Fibroblast of lung (primary cell): ENCODE data around the gene TEX13B. TPM values are rescaled to one million over a fixed set of nuclear protein-coding genes. Genes with fewer than 3 reads are reported as not detected.

Experiments used
- DNase-seq, 2 donors: peaks; one replicate each; pipeline versions ENCODE4 v3.0.0 to v3.0.0-alpha.2; 2010; ENCODE audit warnings: low read depth in 2 of 2
- H2AFZ ChIP-seq: 2 replicates; pipeline ENCODE4 v1.5.1; 2012; ENCODE audit warnings: low read length, control low read depth, inconsistent platforms
- H3K27ac ChIP-seq: 2 replicates; pipeline ENCODE4 v1.5.1; 2011; ENCODE audit warnings: low read length, control low read depth; ENCODE audit not compliant: insufficient read depth
- H3K27me3 ChIP-seq: 2 replicates; pipeline ENCODE4 v1.5.1; 2011; ENCODE audit warnings: mild to moderate bottlenecking, low read length; ENCODE audit not compliant: control insufficient read depth, insufficient read depth
- H3K36me3 ChIP-seq: 2 replicates; pipeline ENCODE4 v1.5.1; 2011; ENCODE audit warnings: low read length; ENCODE audit not compliant: control insufficient read depth, insufficient read depth
- H3K4me1 ChIP-seq: 2 replicates; pipeline ENCODE4 v1.5.1; 2011; ENCODE audit warnings: low read length; ENCODE audit not compliant: control insufficient read depth, insufficient read depth; ENCODE audit errors: extremely low read depth
- H3K4me2 ChIP-seq: 2 replicates; pipeline ENCODE4 v1.5.1; 2011; ENCODE audit warnings: low read length, control low read depth; ENCODE audit not compliant: insufficient read depth; ENCODE audit errors: extremely low read depth
- H3K4me3 ChIP-seq, 4 experiments: fragments of 200-600 bp in 1 of 4; sonication (generic) in 1 of 4; replicated peaks in 1 of 4; 2 replicates each; pipeline ENCODE4 v1.5.1; 2011 to 2016; ENCODE audit warnings: low read length in 4 of 4, low read depth in 3 of 4, mild to moderate bottlenecking in 3 of 4, control low read depth in 2 of 4, inconsistent platforms in 1 of 4, mixed read lengths in 1 of 4; ENCODE audit not compliant: insufficient read depth in 1 of 4; ENCODE audit errors: control extremely low read depth in 1 of 4
- H3K79me2 ChIP-seq: 2 replicates; pipeline ENCODE4 v1.5.1; 2012; ENCODE audit warnings: mild to moderate bottlenecking, low read length, inconsistent platforms; ENCODE audit not compliant: control insufficient read depth, insufficient read depth
- H3K9ac ChIP-seq: 2 replicates; pipeline ENCODE4 v1.5.1; 2011; ENCODE audit warnings: mild to moderate bottlenecking, low read length, control low read depth; ENCODE audit not compliant: insufficient read depth
- H3K9me3 ChIP-seq: 2 replicates; pipeline ENCODE4 v1.5.1; 2012; ENCODE audit warnings: low read depth, low read length; ENCODE audit not compliant: control insufficient read depth, insufficient read depth
- H4K20me1 ChIP-seq: 2 replicates; pipeline ENCODE4 v1.5.1; 2011; ENCODE audit warnings: low read length; ENCODE audit not compliant: control insufficient read depth, insufficient read depth; ENCODE audit errors: extremely low read depth
- CTCF ChIP-seq, 2 donors: IDR thresholded peaks in 1 of 2; conservative IDR thresholded peaks in 1 of 2; 1 replicate in 1 of 2; 2 replicates in 1 of 2; pipeline ENCODE4 v1.5.1; 2011 to 2012; ENCODE audit warnings: low read length in 2 of 2, control low read depth in 1 of 2, inconsistent platforms in 1 of 2, low read depth in 1 of 2, mild to moderate bottlenecking in 1 of 2
- EZH2 ChIP-seq: IDR thresholded peaks from 2 replicates; pipeline ENCODE4 v1.5.1; 2012; ENCODE audit warnings: low read length, control low read depth, mild to moderate bottlenecking; ENCODE audit errors: missing control alignments
- polyA plus RNA-seq, 2 donors: library from polyadenylated mRNA; depleted of rRNA in 1 of 2; stranded (reverse) in 1 of 2; unstranded in 1 of 2; fragments of >200 nt; gene quantifications; 2 replicates each; pipeline ENCODE4 v1.2.1, GENCODE V29; 2011 to 2012; ENCODE audit warnings: missing spikeins in 1 of 2
- total RNA-seq: library from RNA; depleted of rRNA; stranded (reverse); fragments of >200 nt; gene quantifications from 2 replicates; pipeline ENCODE4 v1.2.1, GENCODE V29; 2014

The TEX13B gene
- total and polyA plus RNA-seq, 2 donors (not counting 1 experiment from before 2014, with no cell fraction given): not detected

- no peaks in the 10 kb centered on the region for H3K4me1 ChIP-seq
- H3K36me3 ChIP-seq: no peaks in the 10 kb centered on the region
- TF ChIP-seq CTCF (conservative IDR thresholded peaks at IDR 0.05 in 1 of 2, IDR thresholded peaks at IDR 0.05 in 1 of 2; ENCODE audit: low read depth in 1 of 2, low read length in 2 of 2): no peak
- TF ChIP-seq EZH2: no peak
- no peaks in the 10 kb centered on the region for H3K9me3 ChIP-seq
- H2AFZ ChIP-seq: no peak overlapping the region
- no peak overlapping the region for H3K27ac ChIP-seq
- H3K27me3 ChIP-seq: no peaks in the 10 kb centered on the region
- DNase-seq: peak in 1 of 2 donors; percentile 0
- no peaks in the 10 kb centered on the region for H4K20me1 ChIP-seq
- no peak overlapping the region for H3K9ac ChIP-seq
- H3K79me2 ChIP-seq: no peaks in the 10 kb centered on the region
- H3K4me2 ChIP-seq: no peak overlapping the region
- no peak overlapping the region for H3K4me3 ChIP-seq
Measured at GRCh38 chrX:107985033-107985432, 2.9 kb upstream of the TEX13B start.

DNA sequence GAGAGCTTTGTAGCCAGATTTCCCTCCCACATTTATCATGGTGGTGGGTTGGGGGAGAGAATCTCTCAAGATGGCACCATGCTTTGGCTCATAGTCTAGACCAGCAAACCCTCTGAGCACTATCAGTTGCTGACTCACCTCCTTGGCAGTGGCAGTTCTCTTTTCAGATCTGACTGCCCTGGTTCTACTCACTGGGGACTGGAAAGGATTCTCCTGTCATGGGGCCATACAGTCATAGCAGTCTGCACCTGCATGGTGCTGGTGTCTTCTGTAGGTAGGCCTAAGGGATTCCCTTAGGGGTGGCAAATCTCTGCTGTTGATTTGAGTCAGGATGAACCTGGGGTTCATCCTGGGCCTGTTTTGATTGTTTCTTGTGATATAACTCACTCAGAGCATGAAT lies 2.6 kb downstream of the TEX13B start:
- no peak overlapping the region for H3K9ac ChIP-seq
- no peaks in the 10 kb centered on the region for H4K20me1 ChIP-seq
- no peaks in the 10 kb centered on the region for H3K36me3 ChIP-seq
- no peaks in the 10 kb centered on the region for H3K27me3 ChIP-seq
- no peak overlapping the region for H3K4me2 ChIP-seq
- no peak overlapping the region for H2AFZ ChIP-seq
- no peak overlapping the region for H3K27ac ChIP-seq
- no peaks in the 10 kb centered on the region for H3K4me1 ChIP-seq
- H3K79me2 ChIP-seq: no peaks in the 10 kb centered on the region
- no peaks in the 10 kb centered on the region for H3K9me3 ChIP-seq
- TF ChIP-seq CTCF (conservative IDR thresholded peaks at IDR 0.05 in 1 of 2, IDR thresholded peaks at IDR 0.05 in 1 of 2; ENCODE audit: low read depth in 1 of 2, low read length in 2 of 2) (no peak), EZH2 (no peak)
- H3K4me3 ChIP-seq: no peak overlapping the region
- DNase-seq: no peak

DNA sequence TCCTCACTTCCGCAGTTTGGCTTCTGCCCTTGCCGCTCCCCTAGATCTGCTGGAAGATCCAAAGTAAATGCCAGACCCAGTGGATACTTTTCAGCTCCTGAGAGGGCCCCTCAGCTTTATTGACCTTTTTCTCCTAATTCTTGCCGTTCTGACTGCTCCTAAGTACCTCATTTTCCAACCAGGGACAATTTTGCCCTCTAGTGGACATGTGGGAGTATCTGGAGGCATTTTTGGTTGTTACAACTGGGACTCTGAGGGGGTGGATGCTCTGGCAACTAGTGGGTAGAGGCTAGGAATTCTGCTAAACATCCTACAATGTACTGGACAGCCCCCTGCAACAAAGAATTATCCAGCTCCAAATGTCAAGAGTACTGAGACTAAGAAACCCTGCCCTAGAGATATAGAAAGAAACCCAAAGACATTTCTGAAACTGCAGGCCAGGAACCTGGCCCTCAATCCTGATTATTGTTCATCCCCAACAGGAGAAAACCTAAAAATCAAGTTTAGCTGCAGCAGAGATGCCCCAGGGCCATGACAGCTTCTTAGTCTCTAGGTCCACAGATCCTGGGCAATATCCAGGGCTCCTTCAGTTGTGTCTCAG lies 3.4 kb downstream of the TEX13B start:
- Histone ChIP-seq H3K4me1 (no peaks in the 10 kb centered on the region), H3K9ac (no peak overlapping the region), H2AFZ (no peak overlapping the region), H3K4me2 (no peak overlapping the region), H3K79me2 (no peaks in the 10 kb centered on the region), H3K4me3 (no peak overlapping the region), H3K27me3 (no peaks in the 10 kb centered on the region), H4K20me1 (no peaks in the 10 kb centered on the region), H3K36me3 (no peaks in the 10 kb centered on the region), H3K27ac (no peak overlapping the region), H3K9me3 (no peaks in the 10 kb centered on the region)
- peak; percentile 14 to 48 for DNase-seq
- TF ChIP-seq CTCF (conservative IDR thresholded peaks at IDR 0.05 in 1 of 2, IDR thresholded peaks at IDR 0.05 in 1 of 2; ENCODE audit: low read depth in 1 of 2, low read length in 2 of 2) (peak; percentile 55 to 60), EZH2 (no peak)
